Activated CD4-positive, alpha-beta T cell treated with anti-CD3 and anti-CD28 coated beads, Interleukin-2, amount 10 ng/mL, durations not matched to agents 24 days and 14 days (primary cell): ENCODE results near the gene TCOF1. TPM values are rescaled to one million over a fixed set of nuclear protein-coding genes. Genes with fewer than 3 reads are reported as not detected.
A peak's percentile ranks its signal among the peaks of the same experiment; 100 is the strongest.
"Not testable (repeated sequence)": the region's sequence is repeated elsewhere in the genome, so short reads cannot be mapped to it uniquely, and the experiment has no call there.

ENCODE experiments used
- DNase-seq: peaks from one replicate; pipeline ENCODE4 v3.0.0; 2022
- H3K27ac Mint-ChIP-seq: one replicate; pipeline ENCODE4 v1.8.0; 2022; ENCODE audit warnings: mild to moderate bottlenecking, mixed read lengths
- H3K27me3 Mint-ChIP-seq: one replicate; pipeline ENCODE4 v1.8.0; 2022; ENCODE audit warnings: mixed read lengths
- H3K36me3 Mint-ChIP-seq: one replicate; pipeline ENCODE4 v1.8.0; 2022; ENCODE audit warnings: low read depth, mild to moderate bottlenecking, mixed read lengths
- H3K4me1 Mint-ChIP-seq: one replicate; pipeline ENCODE4 v1.8.0; 2021; ENCODE audit warnings: mixed read lengths
- H3K4me3 Mint-ChIP-seq: one replicate; pipeline ENCODE4 v1.8.0; 2022; ENCODE audit warnings: mild to moderate bottlenecking, moderate library complexity, mixed read lengths
- H3K9me3 Mint-ChIP-seq: one replicate; pipeline ENCODE4 v1.8.0; 2021; ENCODE audit warnings: mixed read lengths
- intact Hi-C: fragments of 100-400 bp; cut with micrococcal nuclease; formaldehyde crosslinking; loops from one replicate; pipeline ENCODE4 v1.15.1; 2023
- total RNA-seq: library from RNA; stranded (reverse); gene quantifications from 2 replicates; pipeline ENCODE4 v1.2.3, GENCODE V29; 2022

Gene TCOF1
- total RNA-seq, 1 donor from 2014 or later, result 130 TPM

- peak overlapping the region; percentile 96 for H3K4me3 Mint-ChIP-seq
- no peaks in the 10 kb centered on the region for H3K27me3 Mint-ChIP-seq
- intact Hi-C loops, result loop anchor here (2.0 to 5.0 kb wide), 3 partner anchors 413 to 739 kb away; partner anchors contain the start of genes HMGXB3 and TIGD6
- H3K4me1 Mint-ChIP-seq, result peaks cover 34% of the 10 kb centered on the region
- DNase-seq, result no peak
- H3K36me3 Mint-ChIP-seq, result peaks cover 17% of the 10 kb centered on the region
- H3K9me3 Mint-ChIP-seq, result no peaks in the 10 kb centered on the region
- H3K27ac Mint-ChIP-seq, result peak overlapping the region; percentile 98
These were observed 55.8 kb downstream of the TCOF1 start for GRCh38 chr5:150413176-150413901.

GRCh38 chr5:150413902-150414790, 56.6 kb downstream of the TCOF1 start:
- not testable (repeated sequence) for H3K4me3 Mint-ChIP-seq, H3K9me3 Mint-ChIP-seq, H3K27me3 Mint-ChIP-seq, DNase-seq
- intact Hi-C loops, result loop anchor here (2.0 to 5.0 kb wide), 3 partner anchors 413 to 738 kb away; partner anchors contain the start of genes HMGXB3 and TIGD6
- peaks cover 13% of the 10 kb centered on the region for H3K36me3 Mint-ChIP-seq
- H3K27ac Mint-ChIP-seq, result peak overlapping the region; percentile 98
- peaks cover 31% of the 10 kb centered on the region for H3K4me1 Mint-ChIP-seq

- peaks cover 3% of the 10 kb centered on the region for H3K36me3 Mint-ChIP-seq
- H3K4me1 Mint-ChIP-seq, result peaks cover 3% of the 10 kb centered on the region
- no peaks in the 10 kb centered on the region for H3K9me3 Mint-ChIP-seq
- intact Hi-C loops, result no loop called here
- peaks cover 8% of the 10 kb centered on the region for H3K27me3 Mint-ChIP-seq
- H3K27ac Mint-ChIP-seq, result no peak overlapping the region
- DNase-seq, result no peak
- no peak overlapping the region for H3K4me3 Mint-ChIP-seq
These were observed 62.3 kb downstream of the TCOF1 start for GRCh38 chr5:150419630-150420270.

GRCh38 chr5:150422075-150422474, 64.6 kb downstream of the TCOF1 start:
- Mint-ChIP-seq H3K4me1 (peaks cover 3% of the 10 kb centered on the region), H3K36me3 (no peaks in the 10 kb centered on the region), H3K9me3 (no peaks in the 10 kb centered on the region), H3K4me3 (no peak overlapping the region), H3K27me3 (peaks cover 8% of the 10 kb centered on the region), H3K27ac (no peak overlapping the region)
- no peak for DNase-seq
- intact Hi-C loops, result no loop called here

- Mint-ChIP-seq H3K9me3 (no peaks in the 10 kb centered on the region), H3K36me3 (no peaks in the 10 kb centered on the region), H3K27me3 (peaks cover 8% of the 10 kb centered on the region), H3K4me1 (peaks cover 3% of the 10 kb centered on the region), H3K27ac (no peak overlapping the region), H3K4me3 (no peak overlapping the region)
- intact Hi-C loops, result no loop called here
- DNase-seq, result no peak
These were observed 65.3 kb downstream of the TCOF1 start for GRCh38 chr5:150422758-150423157.

GRCh38 chr5:150426165-150426564, 68.7 kb downstream of the TCOF1 start:
- H3K27ac Mint-ChIP-seq, intact Hi-C loops, H3K4me1 Mint-ChIP-seq, H3K27me3 Mint-ChIP-seq, DNase-seq, H3K9me3 Mint-ChIP-seq, H3K4me3 Mint-ChIP-seq, H3K36me3 Mint-ChIP-seq: not testable (repeated sequence)

GRCh38 chr5:150428106-150428876, 70.8 kb downstream of the TCOF1 start:
- no peak overlapping the region for H3K27ac Mint-ChIP-seq
- no peak for DNase-seq
- H3K9me3 Mint-ChIP-seq, result no peaks in the 10 kb centered on the region
- H3K4me3 Mint-ChIP-seq, result no peak overlapping the region
- no peaks in the 10 kb centered on the region for H3K4me1 Mint-ChIP-seq
- intact Hi-C loops, result no loop called here
- no peaks in the 10 kb centered on the region for H3K36me3 Mint-ChIP-seq
- H3K27me3 Mint-ChIP-seq, result peaks cover 2% of the 10 kb centered on the region

GRCh38 chr5:150428978-150429377, 71.5 kb downstream of the TCOF1 start:
- H3K4me3 Mint-ChIP-seq, result no peak overlapping the region

GRCh38 chr5:150429410-150429873, 71.9 kb downstream of the TCOF1 start:
- no peaks in the 10 kb centered on the region for H3K4me1 Mint-ChIP-seq
- peaks cover 2% of the 10 kb centered on the region for H3K27me3 Mint-ChIP-seq
- H3K36me3 Mint-ChIP-seq, result no peaks in the 10 kb centered on the region
- H3K27ac Mint-ChIP-seq, result no peak overlapping the region
- intact Hi-C loops, result no loop called here
- no peaks in the 10 kb centered on the region for H3K9me3 Mint-ChIP-seq
- H3K4me3 Mint-ChIP-seq, result no peak overlapping the region
- DNase-seq, result no peak

More at GRCh38 chr5:150428978-150429377, 71.5 kb downstream of the TCOF1 start:
- Mint-ChIP-seq H3K4me1 (no peaks in the 10 kb centered on the region), H3K36me3 (no peaks in the 10 kb centered on the region), H3K9me3 (no peaks in the 10 kb centered on the region), H3K27me3 (peaks cover 2% of the 10 kb centered on the region), H3K27ac (no peak overlapping the region)
- no peak for DNase-seq
- intact Hi-C loops, result no loop called here

GRCh38 chr5:150431048-150431447, 73.6 kb downstream of the TCOF1 start:
- intact Hi-C loops, result no loop called here
- no peaks in the 10 kb centered on the region for H3K36me3 Mint-ChIP-seq
- H3K27ac Mint-ChIP-seq, result no peak overlapping the region
- peaks cover 4% of the 10 kb centered on the region for H3K4me1 Mint-ChIP-seq
- H3K4me3 Mint-ChIP-seq, result no peak overlapping the region
- no peaks in the 10 kb centered on the region for H3K9me3 Mint-ChIP-seq
- no peak for DNase-seq
- no peaks in the 10 kb centered on the region for H3K27me3 Mint-ChIP-seq

- intact Hi-C loops, result no loop called here
- Mint-ChIP-seq H3K4me3 (no peak overlapping the region), H3K4me1 (peaks cover 8% of the 10 kb centered on the region), H3K36me3 (no peaks in the 10 kb centered on the region), H3K27me3 (no peaks in the 10 kb centered on the region), H3K27ac (no peak overlapping the region), H3K9me3 (no peaks in the 10 kb centered on the region)
- no peak for DNase-seq
These were observed 74.1 kb downstream of the TCOF1 start for GRCh38 chr5:150431574-150431973.

- Mint-ChIP-seq H3K4me3 (no peak overlapping the region), H3K27ac (no peak overlapping the region), H3K36me3 (no peaks in the 10 kb centered on the region), H3K4me1 (peaks cover 8% of the 10 kb centered on the region), H3K27me3 (no peaks in the 10 kb centered on the region), H3K9me3 (no peaks in the 10 kb centered on the region)
- intact Hi-C loops, result no loop called here
- no peak for DNase-seq
These were observed 77.0 kb downstream of the TCOF1 start for GRCh38 chr5:150434464-150434863.

- DNase-seq, result peak; percentile 97
- Mint-ChIP-seq H3K4me3 (peak overlapping the region; percentile 56), H3K9me3 (no peaks in the 10 kb centered on the region), H3K4me1 (peaks cover 8% of the 10 kb centered on the region), H3K27ac (peak overlapping the region; percentile 75), H3K36me3 (peaks cover 3% of the 10 kb centered on the region), H3K27me3 (no peaks in the 10 kb centered on the region)
- intact Hi-C loops, result loop anchor here (1.0 to 5.0 kb wide), 5 partner anchors 24 to 306 kb away; partner anchors contain the start of genes CD74 and TCOF1
These were observed 78.7 kb downstream of the TCOF1 start for GRCh38 chr5:150436141-150436680.
